DMS153 (cell line): ENCODE measurements around the gene MED7.
A peak's percentile ranks its signal among the peaks of the same experiment; 100 is the strongest.
"Not testable (repeated sequence)": the region's sequence is repeated elsewhere in the genome, so short reads cannot be mapped to it uniquely, and the experiment has no call there.

ENCODE experiments used
- DNase-seq: peaks from one replicate; lab custom pipeline; 2025; lab: John Stamatoyannopoulos, UW

The MED7 gene, protein sequence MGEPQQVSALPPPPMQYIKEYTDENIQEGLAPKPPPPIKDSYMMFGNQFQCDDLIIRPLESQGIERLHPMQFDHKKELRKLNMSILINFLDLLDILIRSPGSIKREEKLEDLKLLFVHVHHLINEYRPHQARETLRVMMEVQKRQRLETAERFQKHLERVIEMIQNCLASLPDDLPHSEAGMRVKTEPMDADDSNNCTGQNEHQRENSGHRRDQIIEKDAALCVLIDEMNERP

GRCh38 chr5:157142317-157143126 is at the start of gene MED7:
TSS of gene MED7 (minus strand) at chr5:157142865. CDS start at chr5:157139431, 3,434 bp downstream.
- DNase-seq, result peak; percentile 88

DNA sequence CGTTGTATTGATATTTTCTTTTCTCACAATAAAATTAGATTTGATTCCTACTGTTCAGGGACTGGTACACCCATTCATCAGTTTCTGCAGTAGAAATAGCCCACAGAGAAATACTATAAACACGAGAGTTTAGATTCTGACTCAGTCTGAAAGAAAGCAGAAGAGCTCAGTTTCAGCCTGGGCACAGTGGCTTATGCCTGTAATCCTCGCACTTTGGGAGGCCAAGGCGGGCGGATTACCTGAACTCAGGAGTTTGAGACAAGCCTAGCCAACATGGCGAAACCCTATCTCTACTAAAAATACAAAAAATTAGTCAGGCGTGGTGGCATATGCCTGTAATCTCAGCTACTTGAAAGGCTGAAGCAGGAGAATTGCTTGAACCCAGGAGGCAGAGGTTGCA is 46.6 kb upstream of the MED7 start:
- DNase-seq, result no peak

DNA sequence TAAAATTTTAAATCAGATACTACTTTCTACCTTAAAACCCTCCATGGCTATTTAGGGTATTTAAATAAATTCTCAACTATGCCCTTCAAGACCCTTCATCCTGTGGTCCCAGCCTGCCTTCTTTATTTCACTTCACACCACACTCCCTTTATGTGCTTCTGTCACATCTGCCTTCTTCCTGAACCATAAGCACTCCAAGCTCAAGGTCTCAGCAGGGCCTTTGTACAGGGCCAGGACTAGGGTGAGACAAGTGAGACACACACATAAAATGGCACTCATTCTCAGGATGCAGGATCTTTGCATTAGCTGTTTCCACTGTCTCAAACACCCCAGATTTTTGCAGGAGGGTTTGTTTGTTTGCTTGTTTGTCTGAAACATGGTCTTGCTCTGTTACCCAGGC is 45.6 kb upstream of the MED7 start:
- DNase-seq, result no peak

DNA sequence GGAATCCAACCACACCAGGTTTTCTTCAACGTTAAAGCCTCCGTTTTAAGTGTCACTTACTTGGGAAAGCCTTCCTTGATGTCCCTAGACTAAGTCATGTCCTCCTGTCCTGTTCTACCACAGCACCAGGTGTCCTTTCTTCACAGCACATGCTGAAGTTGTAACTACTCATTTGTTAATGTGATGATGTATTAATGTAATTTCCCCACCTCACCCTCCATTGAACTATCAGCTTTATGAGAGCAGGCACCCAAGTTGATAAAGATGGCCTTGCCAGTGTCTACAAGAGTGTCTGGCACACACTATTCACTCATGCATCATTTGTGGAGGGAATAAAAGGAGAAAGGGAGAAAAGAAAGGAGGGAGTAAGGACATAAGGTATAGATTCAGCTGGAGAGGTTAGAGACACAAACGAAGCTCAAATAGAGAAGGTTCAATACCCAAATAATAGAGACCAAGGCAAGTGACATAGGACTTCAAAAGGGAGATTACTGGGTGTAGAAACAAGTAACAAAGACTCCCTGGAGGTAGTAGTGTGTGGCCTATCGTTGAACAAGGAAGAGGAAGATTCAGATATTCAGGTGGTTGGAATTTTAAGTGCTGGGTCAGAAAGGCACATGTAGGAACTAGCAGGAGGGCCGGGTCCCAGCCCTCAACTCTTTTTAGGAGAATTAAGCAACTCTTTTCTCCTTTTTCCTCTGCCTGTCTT is 44.5 kb upstream of the MED7 start:
- DNase-seq, result no peak

- no peak for DNase-seq
Observed at GRCh38 chr5:157186309-157187045, 43.8 kb upstream of the MED7 start.

GRCh38 chr5:157185122-157185521 is 42.5 kb upstream of the MED7 start:
- not testable (repeated sequence) for DNase-seq

DNA sequence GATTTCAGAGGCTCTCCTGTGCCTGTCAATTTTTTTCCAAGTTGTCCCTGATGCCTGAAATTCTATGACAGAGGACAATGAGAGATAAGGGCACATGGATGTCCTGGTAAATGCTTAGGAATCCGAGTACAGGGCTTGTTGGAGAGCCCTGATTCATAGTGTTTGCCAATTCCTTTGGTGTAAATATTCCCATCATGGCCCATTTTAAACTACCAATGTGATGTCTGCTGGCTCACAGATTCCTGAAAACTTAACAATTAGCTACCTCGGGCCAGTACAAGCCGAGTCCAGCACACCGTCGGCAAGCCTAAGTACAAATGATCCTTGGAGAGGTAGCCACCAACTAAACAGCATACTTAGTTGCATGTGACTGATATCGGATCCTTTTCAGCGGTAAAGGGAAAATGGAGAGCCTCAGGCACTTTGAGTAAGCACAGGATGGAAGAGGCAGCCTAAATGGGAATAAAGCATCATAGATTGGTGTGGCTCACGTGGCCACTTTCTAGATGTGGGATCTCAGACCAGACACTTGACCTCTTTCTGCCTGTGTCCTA is 41.5 kb upstream of the MED7 start:
- DNase-seq, result no peak

- no peak for DNase-seq
Observed at GRCh38 chr5:157182143-157182757, 39.6 kb upstream of the MED7 start.

DNA sequence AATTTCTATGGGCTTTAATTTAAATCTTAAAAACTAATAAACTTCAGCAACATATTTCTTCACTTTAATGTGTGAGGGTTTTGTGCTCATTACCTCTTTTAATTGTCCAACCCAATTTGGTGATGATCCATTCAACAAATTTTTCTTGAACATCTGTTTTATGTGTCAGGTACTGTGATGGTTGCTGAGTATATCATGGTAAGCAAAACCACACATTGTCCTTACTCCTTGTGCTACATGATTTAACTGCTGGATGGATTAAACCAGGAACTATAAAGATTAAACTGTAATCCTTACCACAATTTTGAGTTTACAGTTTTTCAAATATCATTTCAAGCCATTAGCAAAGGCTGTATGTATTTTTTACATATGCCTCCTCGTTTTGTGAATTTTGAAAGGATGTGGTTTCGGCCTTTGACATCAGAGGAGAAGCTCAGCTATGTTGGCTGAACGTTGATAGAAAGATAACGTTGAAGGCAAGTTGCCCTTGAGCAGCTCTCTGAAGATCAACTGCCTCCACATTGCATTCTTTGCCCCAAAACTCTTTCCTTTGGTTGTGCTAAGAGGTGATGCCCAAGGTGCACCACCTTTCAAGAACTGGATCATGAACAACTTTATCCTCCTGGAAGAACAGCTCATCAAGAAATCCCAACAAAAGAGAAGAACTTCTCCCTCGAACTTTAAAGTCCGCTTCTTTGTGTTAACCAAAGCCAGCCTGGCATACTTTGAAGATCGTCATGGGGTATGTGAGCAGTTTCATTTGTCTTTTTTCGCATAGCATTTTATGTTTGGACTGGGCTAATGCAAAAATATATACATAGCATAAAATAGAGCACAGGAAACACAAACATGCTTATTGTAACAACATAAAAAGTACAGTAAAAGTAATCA is 38.0 kb upstream of the MED7 start, which contains the start of gene ITK:
Gene ITK (plus strand): TSS at position 467 of the 891 bp plus-strand sequence. CDS start 138 bp downstream, at position 605.
- no peak for DNase-seq

DNA sequence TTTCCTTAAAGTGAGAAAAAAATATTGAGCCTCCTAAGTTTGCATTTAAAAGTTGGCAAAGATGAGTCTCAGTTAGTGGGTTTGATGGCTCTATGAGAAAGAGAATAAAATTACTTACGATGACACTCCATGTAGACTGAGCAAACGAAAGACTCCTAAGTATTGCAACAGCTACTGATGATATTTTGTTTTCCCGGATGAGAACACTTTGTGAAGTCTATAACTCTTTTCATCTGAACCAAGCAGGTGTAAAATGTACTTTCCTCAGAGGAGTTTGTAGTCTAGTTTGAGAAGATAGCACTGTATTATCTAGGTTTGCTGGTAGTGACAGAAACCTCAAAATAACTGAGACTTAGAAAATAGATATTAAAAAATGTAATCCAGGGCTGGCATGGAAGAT is 36.3 kb upstream of the MED7 start:
- DNase-seq, result no peak

- DNase-seq, result no peak
Observed at GRCh38 chr5:157177953-157178352, 35.3 kb upstream of the MED7 start.

GRCh38 chr5:157175071-157175612 is 32.5 kb upstream of the MED7 start:
- no peak for DNase-seq

GRCh38 chr5:157172403-157172802 is 29.7 kb upstream of the MED7 start:
- DNase-seq, result no peak

GRCh38 chr5:157168286-157168685 is 25.6 kb upstream of the MED7 start:
- no peak for DNase-seq

DNA sequence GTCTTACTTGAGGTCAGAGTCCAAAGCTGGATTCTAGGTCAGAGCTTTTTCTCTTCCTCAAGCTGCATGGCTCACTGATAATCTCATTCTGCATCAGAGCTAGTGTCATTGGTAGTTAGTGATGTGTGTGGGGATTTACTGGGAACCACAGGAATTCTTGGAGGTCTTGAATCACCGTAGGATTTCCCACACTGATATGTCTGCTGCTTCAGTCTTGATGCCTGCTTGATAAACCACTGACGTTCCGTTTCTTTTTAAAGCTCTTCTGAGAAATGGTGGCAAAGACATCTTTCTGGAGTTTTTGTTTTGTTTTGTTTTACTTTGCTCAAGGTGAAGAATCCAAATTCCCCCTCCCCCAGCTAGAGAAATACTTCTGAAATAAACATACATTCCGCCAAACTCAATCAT is 24.6 kb upstream of the MED7 start:
- no peak for DNase-seq

- DNase-seq, result no peak
Observed at GRCh38 chr5:157166214-157167213, 23.8 kb upstream of the MED7 start, which contains the start of gene GARIN3. TSS of gene GARIN3 (minus strand) at chr5:157166264. CDS start at chr5:157166168, 96 bp downstream.

- no peak for DNase-seq
Observed at GRCh38 chr5:157165668-157166067, 23.0 kb upstream of the MED7 start.

GRCh38 chr5:157165261-157165660 is 22.6 kb upstream of the MED7 start:
- DNase-seq, result no peak

DNA sequence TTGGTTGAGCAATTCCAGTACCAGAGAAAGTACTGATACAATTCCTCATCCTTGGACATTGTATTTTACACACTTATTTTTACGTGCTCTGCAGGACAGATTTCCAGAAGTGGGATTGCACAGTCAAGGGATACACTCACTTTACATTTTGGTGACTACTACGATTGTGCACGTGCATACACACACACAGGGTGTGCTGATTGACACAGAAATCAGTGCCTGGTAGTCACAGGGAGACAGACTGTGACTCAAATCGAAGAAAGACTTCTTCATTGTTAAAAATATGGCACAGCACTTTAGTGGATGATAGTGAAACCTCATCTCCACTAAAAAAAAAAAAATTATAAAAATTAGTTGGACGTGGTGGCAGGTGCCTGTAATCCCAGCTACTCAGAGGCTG is 21.9 kb upstream of the MED7 start:
- DNase-seq, result no peak
